ENCODE results near the gene OSBPL3. TPM values are rescaled to one million over a fixed set of nuclear protein-coding genes. Genes with fewer than 3 reads are reported as not detected.

Gene OSBPL3
- total RNA-seq, 1 experiment from 2014 or later = 8.6 TPM

- Histone ChIP-seq H3T11ph (ENCODE audit: low read length) (no peak overlapping the region), H3K27ac (ENCODE audit: insufficient read length, low read depth, low read length) (no peak overlapping the region), H3K23ac (ENCODE audit: insufficient read length, low read depth, low read length) (no peak overlapping the region), H2BK120ac (ENCODE audit: low read depth, low read length, poor library complexity, severe bottlenecking) (no peak overlapping the region), H3K79me2 (ENCODE audit: insufficient read depth, low read length) (no peaks in the 10 kb centered on the region), H4K20me1 (ENCODE audit: control insufficient read depth, insufficient read depth, insufficient read length) (no peaks in the 10 kb centered on the region), H2BK20ac (ENCODE audit: low read depth, low read length, poor library complexity, severe bottlenecking) (no peak overlapping the region), H2BK12ac (ENCODE audit: insufficient read length, low read depth, low read length) (no peak overlapping the region), H3K4me2 (ENCODE audit: insufficient read depth, insufficient read length, low read length) (no peak overlapping the region), H3K79me1 (ENCODE audit: insufficient read depth, low read depth, low read length, poor library complexity, severe bottlenecking) (no peaks in the 10 kb centered on the region), H2BK15ac (ENCODE audit: low read depth, low read length) (no peak overlapping the region), H3K27me3 (ENCODE audit: insufficient read depth, low read length) (no peaks in the 10 kb centered on the region), H2BK5ac (ENCODE audit: insufficient read length, low read length) (no peak overlapping the region), H3K4me1 (ENCODE audit: insufficient read depth, low read length) (peaks cover 3% of the 10 kb centered on the region; the same call in 1 of the 2 replicates), H4K91ac (ENCODE audit: insufficient read length, low read depth, low read length) (no peak overlapping the region), H2AFZ (ENCODE audit: low read length) (no peak overlapping the region), H3K56ac (ENCODE audit: insufficient read length, low read depth, low read length) (no peak overlapping the region), H3K9ac (ENCODE audit: extremely low read depth, insufficient read length, low read length) (no peak overlapping the region), H3K18ac (ENCODE audit: insufficient read length, low read depth, low read length) (no peak overlapping the region), H3K23me2 (ENCODE audit: insufficient read length, low read depth, low read length, poor library complexity, severe bottlenecking) (no peaks in the 10 kb centered on the region), H4K8ac (replicated peaks; ENCODE audit: insufficient read length, low read depth, low read length) (no peak overlapping the region), H3K4ac (ENCODE audit: low read depth, low read length) (no peak overlapping the region), H3K14ac (ENCODE audit: insufficient read depth, low read length) (no peak overlapping the region), H4K5ac (ENCODE audit: insufficient read length, low read depth, low read length) (no peak overlapping the region), H2AK5ac (ENCODE audit: insufficient read length, low read length) (no peak overlapping the region), H3K9me3 (ENCODE audit: control insufficient read depth, low read depth, low read length) (no peaks in the 10 kb centered on the region)
- no peak overlapping the region for H3K4me3 Mint-ChIP-seq
- no peak overlapping the region for H3K27ac Mint-ChIP-seq
- DNase-seq = no peak
- H3K4me1 Mint-ChIP-seq = peaks cover 4 to 5% of the 10 kb centered on the region in 2 experiments; a peak in 3 of 4 replicates
- no peaks in the 10 kb centered on the region for H3K36me3 Mint-ChIP-seq (ENCODE audit: insufficient read depth in 1 of 3, low read depth in 3 of 3)
- H3K9me3 Mint-ChIP-seq = peaks cover 0 to 2% of the 10 kb centered on the region in 2 experiments; a peak in 2 of 5 replicates
- no CpG with 5 or more reads among the region's 3 CpGs for WGBS (ENCODE audit: extremely low coverage, insufficient read length, low lambda C conversion rate)
- no peaks in the 10 kb centered on the region; the same call in 1 of the 2 replicates for H3K27me3 Mint-ChIP-seq (ENCODE audit: low read depth)
- TF ChIP-seq, protein P1, sequence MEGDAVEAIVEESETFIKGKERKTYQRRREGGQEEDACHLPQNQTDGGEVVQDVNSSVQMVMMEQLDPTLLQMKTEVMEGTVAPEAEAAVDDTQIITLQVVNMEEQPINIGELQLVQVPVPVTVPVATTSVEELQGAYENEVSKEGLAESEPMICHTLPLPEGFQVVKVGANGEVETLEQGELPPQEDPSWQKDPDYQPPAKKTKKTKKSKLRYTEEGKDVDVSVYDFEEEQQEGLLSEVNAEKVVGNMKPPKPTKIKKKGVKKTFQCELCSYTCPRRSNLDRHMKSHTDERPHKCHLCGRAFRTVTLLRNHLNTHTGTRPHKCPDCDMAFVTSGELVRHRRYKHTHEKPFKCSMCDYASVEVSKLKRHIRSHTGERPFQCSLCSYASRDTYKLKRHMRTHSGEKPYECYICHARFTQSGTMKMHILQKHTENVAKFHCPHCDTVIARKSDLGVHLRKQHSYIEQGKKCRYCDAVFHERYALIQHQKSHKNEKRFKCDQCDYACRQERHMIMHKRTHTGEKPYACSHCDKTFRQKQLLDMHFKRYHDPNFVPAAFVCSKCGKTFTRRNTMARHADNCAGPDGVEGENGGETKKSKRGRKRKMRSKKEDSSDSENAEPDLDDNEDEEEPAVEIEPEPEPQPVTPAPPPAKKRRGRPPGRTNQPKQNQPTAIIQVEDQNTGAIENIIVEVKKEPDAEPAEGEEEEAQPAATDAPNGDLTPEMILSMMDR (conservative IDR thresholded peaks at IDR 0.05) = no peak
Measured at GRCh38 chr7:24777806-24778205, 202.2 kb downstream of the OSBPL3 start.

All from H9 (cell line).